Pancreas (tissue), 10 donors: ENCODE measurements around the gene TLCD3B. TPM values are rescaled to one million over a fixed set of nuclear protein-coding genes. Genes with fewer than 3 reads are reported as not detected.

ENCODE experiments used
- ATAC-seq, 4 donors: fragments of 200-7000 bp; cut with Tn5 transposase; one replicate each; pipeline versions ENCODE4 v1.8.0 to v1.9.1; 2020; ENCODE audit warnings: mild to moderate bottlenecking in 4 of 4, moderate library complexity in 4 of 4
- DNase-seq, 6 donors: peaks; one replicate each; pipeline ENCODE4 v3.0.0-alpha.2; 2020
- FAIRE-seq: peaks from 2 replicates; lab custom pipeline; 2012; peaks lifted over from hg19 to GRCh38; lab: Jason Lieb, UNC
- H3K27ac ChIP-seq, 4 donors: fragments of 200-600 bp; sonication (generic); 1 replicate in 3 of 4; 2 replicates in 1 of 4; pipeline versions ENCODE4 v1.5.0 to v1.8.0; 2020
- H3K27me3 ChIP-seq, 4 donors: fragments of 200-600 bp; one replicate each; pipeline ENCODE4 v1.8.0; 2021
- H3K36me3 ChIP-seq, 3 donors: fragments of 200-600 bp; sonication (generic) in 1 of 3; one replicate each; pipeline versions ENCODE4 v1.5.0 to v1.8.0; 2020 to 2021
- H3K4me1 ChIP-seq, 3 donors: fragments of 200-600 bp; one replicate each; pipeline ENCODE4 v1.8.0; 2021
- H3K4me3 ChIP-seq, 4 donors: fragments of 200-600 bp; sonication (generic) in 2 of 4; one replicate each; pipeline versions ENCODE4 v1.5.0 to v1.8.0; 2020 to 2021
- H3K9me3 ChIP-seq, 4 donors: fragments of 200-600 bp; one replicate each; pipeline ENCODE4 v1.8.0; 2021
- CTCF ChIP-seq, 4 donors: fragments of 200-600 bp; sonication (generic) in 3 of 4; IDR thresholded peaks; one replicate each; pipeline versions ENCODE4 v1.5.0 to v1.8.0; 2021; ENCODE audit warnings: antibody characterized with exemption in 4 of 4
- WGBS, 2 donors: extraction: QIAGEN DNeasy Blood & Tissue Kit; methylation state at CpG; one replicate each; pipeline ENCODE4 v1.1.7; 2013; 5-methylcytosine and 5-hydroxymethylcytosine counted together
- intact Hi-C, 3 donors: fragments of 100-400 bp; cut with DNase I; formaldehyde crosslinking; loops; one replicate each; pipeline versions ENCODE4 v1.11.1 to v1.14.2; 2022
- polyA plus RNA-seq, 2 donors: library from polyadenylated mRNA; stranded (reverse); fragments of 200-250 nt; gene quantifications; one replicate each; pipeline ENCODE4 v1.2.3, GENCODE V29; 2013
- total RNA-seq, 6 donors: library from RNA; stranded (reverse); fragmentation: NEBNext Ultra II Directional in 4 of 6; extraction: Animal tissue kit (Norgen Biotek cat#: 25700) in 4 of 6; gene quantifications; one replicate each; pipeline versions ENCODE4 v1.2.1 to v1.2.4, GENCODE V29; 2021 to 2023
- donor health status: healthy with polysubstance abuse.
- donor health status: DM: no; HTN: no; CAD: no; lungs with moderate emphysema.
- donor health status: DM: no; HTN: no; CAD: no.
- donor health status: control.
- donor health status: control.
- donor health status: Bipolar disorder and iron deficiency.
- donor health status: DM: yes; HTN: yes; CAD: no.
- donor health status: DM: no; HTN: no; CAD: no.
- donor health status: DM: no; HTN: no; CAD: no.
- donor health status: DM: yes; HTN: yes; CAD: no.

Gene TLCD3B
- total and polyA plus RNA-seq, 8 donors, result 0.20 to 2.1 (median 0.28) TPM; not detected in 3

DNA sequence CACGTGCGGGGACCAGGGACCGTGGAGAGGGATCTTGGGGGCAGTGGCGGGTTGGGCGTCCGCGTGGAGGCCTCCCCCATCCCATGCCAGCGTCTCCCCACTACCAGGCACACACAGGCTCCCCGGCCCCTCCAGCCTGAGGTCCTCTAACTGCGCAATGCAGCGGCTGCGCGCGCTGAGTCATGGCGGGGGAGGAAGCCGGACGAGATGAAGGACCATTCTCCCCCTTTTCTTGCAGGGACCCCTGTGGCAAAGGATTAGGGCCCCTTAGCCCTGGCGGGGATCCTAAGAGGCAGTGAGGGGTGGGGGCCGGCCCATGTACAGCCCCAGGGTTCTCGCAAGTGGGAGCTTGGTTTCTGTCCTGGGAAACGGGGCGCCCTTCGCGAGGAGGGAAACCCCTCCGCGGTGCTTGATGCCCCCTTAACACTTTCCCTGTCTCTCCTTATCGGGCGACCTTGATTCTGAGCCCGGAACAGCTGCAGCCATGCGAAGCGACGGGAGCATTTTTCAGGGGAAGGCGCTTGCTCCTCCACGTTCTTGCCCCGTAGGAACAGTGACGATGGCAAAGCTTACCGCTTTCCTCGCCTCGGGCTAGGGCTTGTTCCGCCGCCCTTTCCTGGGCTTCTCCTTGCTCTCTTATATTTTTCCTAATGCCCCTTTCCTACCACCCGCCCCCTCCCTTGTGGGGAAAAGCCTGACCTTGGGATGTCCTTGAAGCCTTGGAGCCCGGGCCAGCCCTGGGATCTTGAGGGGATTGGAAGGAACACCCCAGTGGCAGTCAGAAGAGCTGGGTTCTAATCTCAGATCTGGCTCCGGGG lies 35.1 kb upstream of the TLCD3B start:
- ATAC-seq (peak; percentile 9 to 18 (median 12)), DNase-seq (peak in 5 of 6 donors; percentile 34 to 76 (median 57)), FAIRE-seq (no peak)
- WGBS, 2 donors, result 0% methylated on average over 42 to 44 of the region's 44 CpGs
- no peak for TF ChIP-seq CTCF (IDR thresholded peaks at IDR 0.05)
- H3K27ac ChIP-seq, result peak overlapping the region; percentile 88 to 99 (median 98)
- H3K9me3 ChIP-seq, result no peaks in the 10 kb centered on the region
- peaks cover 18 to 40% (median 29%) of the 10 kb centered on the region in 3 donors for H3K36me3 ChIP-seq
- H3K27me3 ChIP-seq, result no peaks in the 10 kb centered on the region
- H3K4me1 ChIP-seq, result peaks cover 3 to 19% (median 13%) of the 10 kb centered on the region in 3 donors
- intact Hi-C loops, result no loop called here
- peak overlapping the region; percentile 73 to 94 (median 81) for H3K4me3 ChIP-seq

DNA sequence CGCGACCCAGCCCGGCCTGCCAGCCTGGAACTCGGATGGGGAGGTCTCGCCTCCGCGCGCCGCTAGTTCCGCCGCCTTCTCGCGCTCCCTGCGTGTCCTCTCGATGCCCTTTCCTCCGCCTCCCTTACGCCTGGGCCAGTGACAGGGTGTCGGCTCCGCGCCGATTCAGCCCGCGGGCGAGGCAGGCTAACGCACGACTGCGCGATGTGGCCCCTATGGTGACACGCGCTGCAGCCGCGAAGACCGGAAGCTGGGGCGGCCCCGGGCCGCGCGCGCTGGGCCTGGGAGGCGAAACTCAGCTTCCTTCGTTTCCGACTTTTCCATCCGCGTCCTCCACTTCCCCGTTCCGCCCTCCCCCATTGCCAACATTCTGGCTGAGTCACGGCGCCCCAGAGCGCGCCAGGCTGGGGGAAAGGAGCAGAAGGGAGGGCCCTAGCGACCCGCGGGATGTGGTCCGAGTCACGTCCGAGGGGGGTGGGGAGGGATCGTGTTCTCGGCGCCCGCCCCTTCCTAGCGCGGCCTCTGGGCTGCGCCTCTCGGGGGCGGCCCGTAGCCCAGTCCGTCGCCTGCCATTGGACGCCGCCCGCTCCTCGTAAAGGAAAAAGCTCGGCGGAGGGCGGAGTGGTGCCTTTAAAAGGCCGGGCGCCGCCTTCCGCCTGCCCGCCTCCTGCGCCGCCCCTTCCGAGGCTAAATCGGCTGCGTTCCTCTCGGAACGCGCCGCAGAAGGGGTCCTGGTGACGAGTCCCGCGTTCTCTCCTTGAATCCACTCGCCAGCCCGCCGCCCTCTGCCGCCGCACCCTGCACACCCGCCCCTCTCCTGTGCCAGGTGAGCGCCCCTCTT lies 34.3 kb upstream of the TLCD3B start, which contains the start of gene ALDOA:
Gene ALDOA, plus strand, starts transcription at position 659 of the 841 bp plus-strand sequence. CDS start 1,138 bp downstream, outside the sequence.
- DNase-seq (peak; percentile 97 to 99 (median 98)), ATAC-seq (peak; percentile 85 to 89 (median 88)), FAIRE-seq (no peak)
- peak within 1 kb of the TSS; percentile 73 to 94 (median 81) for H3K4me3 ChIP-seq
- 0% methylated on average over 65 to 99 of the region's 99 CpGs for WGBS, 2 donors
- H3K9me3 ChIP-seq, result no peaks in the 10 kb centered on the region
- H3K36me3 ChIP-seq, result peaks cover 18 to 33% (median 25%) of the 10 kb centered on the region in 3 donors
- peaks cover 3 to 19% (median 13%) of the 10 kb centered on the region in 3 donors for H3K4me1 ChIP-seq
- H3K27me3 ChIP-seq, result no peaks in the 10 kb centered on the region
- intact Hi-C loops, result no loop called here
- H3K27ac ChIP-seq, result peak within 1 kb of the TSS; percentile 88 to 99 (median 98)
- no peak for TF ChIP-seq CTCF (IDR thresholded peaks at IDR 0.05)

- Histone ChIP-seq H3K4me3 (peak overlapping the region; percentile 54 to 82 (median 76)), H3K27ac (peak overlapping the region; percentile 88 to 99 (median 98)), H3K27me3 (no peaks in the 10 kb centered on the region), H3K9me3 (no peaks in the 10 kb centered on the region), H3K36me3 (peaks cover 14 to 27% (median 19%) of the 10 kb centered on the region in 3 donors), H3K4me1 (peaks cover 3 to 19% (median 13%) of the 10 kb centered on the region in 3 donors)
- intact Hi-C loops, result no loop called here
- TF ChIP-seq CTCF (IDR thresholded peaks at IDR 0.05), result no peak
- DNase-seq, result peak in 1 of 6 donors; percentile 63
- WGBS, 2 donors, result 0 to 1% methylated on average over 18 to 25 of the region's 25 CpGs
- ATAC-seq, result peak in 3 of 4 donors; percentile 65 to 70 (median 68)
- no peak for FAIRE-seq
Observed at GRCh38 chr16:30064729-30065101, 33.6 kb upstream of the TLCD3B start.

- H3K27ac ChIP-seq, result peak overlapping the region; percentile 88 to 99 (median 98)
- TF ChIP-seq CTCF (IDR thresholded peaks at IDR 0.05), result no peak
- peak overlapping the region; percentile 54 to 82 (median 76) for H3K4me3 ChIP-seq
- no peak for FAIRE-seq
- intact Hi-C loops, result no loop called here
- peak; percentile 29 to 57 (median 54) for ATAC-seq
- DNase-seq, result peak; percentile 73 to 89 (median 78)
- H3K9me3 ChIP-seq, result no peaks in the 10 kb centered on the region
- WGBS, 2 donors, result 5% methylated on average over 27 of the region's 27 CpGs
- H3K36me3 ChIP-seq, result peaks cover 8 to 21% (median 13%) of the 10 kb centered on the region in 3 donors
- peaks cover 3 to 19% (median 13%) of the 10 kb centered on the region in 3 donors for H3K4me1 ChIP-seq
- no peaks in the 10 kb centered on the region for H3K27me3 ChIP-seq
Observed at GRCh38 chr16:30063893-30064728, 33.0 kb upstream of the TLCD3B start.
